ENCODE data around the gene PGAP6. TPM values are rescaled to one million over a fixed set of nuclear protein-coding genes. Genes with fewer than 3 reads are reported as not detected.

PGAP6 gene
- total and polyA plus RNA-seq, 2 of the 8 experiments (the other 6 are each of a cell fraction or from before 2014, with no cell fraction given), result 86.8 to 364 TPM

DNA sequence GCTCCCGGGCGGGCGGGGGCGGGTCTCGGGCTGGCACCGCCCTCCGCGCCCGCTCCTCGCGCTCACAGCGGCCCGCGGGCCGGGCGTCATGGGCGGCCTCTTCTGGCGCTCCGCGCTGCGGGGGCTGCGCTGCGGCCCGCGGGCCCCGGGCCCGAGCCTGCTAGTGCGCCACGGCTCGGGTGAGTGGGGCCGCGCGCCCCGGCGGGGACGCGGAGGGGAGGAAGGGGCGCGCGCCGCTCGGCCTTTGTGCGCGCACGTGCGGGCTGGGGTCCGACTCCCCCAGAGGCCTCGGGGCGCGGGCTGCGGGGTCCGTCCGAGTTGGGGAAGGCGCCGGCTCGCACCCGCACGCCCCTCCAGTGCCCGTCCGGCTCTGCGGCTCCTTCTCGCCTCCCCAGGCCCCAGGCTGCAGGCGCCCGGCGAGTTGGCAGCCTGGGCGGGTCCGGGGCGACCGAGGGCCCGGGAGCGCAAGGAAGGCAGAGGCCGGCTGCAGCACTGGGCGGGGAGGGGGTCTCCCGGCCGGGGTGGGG, 15.4 kb upstream of the PGAP6 start, which contains the start of gene NME4:
NME4 (plus strand) TSS at position 65 of the 527 bp plus-strand sequence; CDS start at position 89, 24 bp downstream.
- ChIA-PET CTCF (ENCODE audit: partially characterized antibody) (interaction anchor here (1.2 to 1.8 kb wide), 2 partner anchors 16 to 93 kb away, joined by 4 read pairs; no protein-coding TSS in a partner anchor), POLR2A (ENCODE audit: partially characterized antibody) (interaction anchor here (1.0 to 6.7 kb wide), 13 partner anchors 9 to 129 kb away, joined by 3 to 67 read pairs (median 4); partner anchors contain the start of genes MRPL28 and RAB11FIP3)
- H4K20me1 ChIP-seq (replicated peaks in 1 of 2; ENCODE audit: control insufficient read depth in 1 of 2, insufficient read depth in 2 of 2, low read length in 2 of 2), result peaks cover 2 to 21% of the 10 kb centered on the region in 2 experiments
- H3K4me2 ChIP-seq (ENCODE audit: insufficient read depth in 1 of 2, low read depth in 2 of 2, low read length in 2 of 2), result peak within 1 kb of the TSS; percentile 67 to 71
- H2AK5ac ChIP-seq (ENCODE audit: low read depth, low read length), result no peak within 1 kb of the TSS; the same call in 1 of the 2 replicates
- H3K79me2 ChIP-seq (ENCODE audit: control insufficient read depth in 1 of 2, insufficient read depth in 2 of 2, low read length in 2 of 2), result no peaks in the 10 kb centered on the region; a peak in 1 of 4 replicates
- H3K56ac ChIP-seq (replicated peaks; ENCODE audit: insufficient read length, low read depth, low read length), result no peak within 1 kb of the TSS
- peak within 1 kb of the TSS; percentile 74 for H4K91ac ChIP-seq (replicated peaks; ENCODE audit: insufficient read length, low read length)
- H2BK15ac ChIP-seq (ENCODE audit: low read length), result 0 out of 2 replicates have a peak within 1 kb of the TSS, but pooled peaks have one; percentile 3
- peak within 1 kb of the TSS; percentile 97 for H3K4ac ChIP-seq (replicated peaks; ENCODE audit: insufficient read length, low read depth, low read length)
- H3K4me1 ChIP-seq (replicated peaks in 1 of 4; ENCODE audit: control insufficient read depth in 3 of 4, insufficient read depth in 4 of 4, low read length in 3 of 4), result peaks cover 0 to 26% (median 13%) of the 10 kb centered on the region in 4 experiments; a peak in 6 of 7 replicates
- H3K9me3 ChIP-seq (ENCODE audit: insufficient read depth in 2 of 2, low read depth in 1 of 2, low read length in 1 of 2), result peaks cover 0 to under 1% of the 10 kb centered on the region in 2 experiments; a peak in 2 of 4 replicates
- H2BK5ac ChIP-seq (ENCODE audit: low read depth, low read length), result peak within 1 kb of the TSS; percentile 91
- peak within 1 kb of the TSS; percentile 52 to 91 (median 70) for H3K4me3 ChIP-seq (ENCODE audit: extremely low read depth in 1 of 4, insufficient read depth in 2 of 4, low read depth in 3 of 4, low read length in 4 of 4)
- no peak within 1 kb of the TSS for H2BK120ac ChIP-seq (replicated peaks; ENCODE audit: low read depth, low read length)
- H2AFZ ChIP-seq (ENCODE audit: low read length), result no peak within 1 kb of the TSS
- no peak within 1 kb of the TSS for H3K23ac ChIP-seq (ENCODE audit: insufficient read length)
- no peak within 1 kb of the TSS for H3K14ac ChIP-seq (ENCODE audit: insufficient read length)
- no peak within 1 kb of the TSS for H2BK20ac ChIP-seq (ENCODE audit: low read length)
- peaks cover 7 to 18% (median 14%) of the 10 kb centered on the region in 4 experiments; a peak in 6 of 8 replicates for H3K36me3 ChIP-seq (ENCODE audit: control insufficient read depth in 2 of 4, insufficient read depth in 4 of 4, low read length in 3 of 4)
- no peaks in the 10 kb centered on the region for H3K27me3 ChIP-seq (replicated peaks in 1 of 4; ENCODE audit: control insufficient read depth in 3 of 4, extremely low read depth in 1 of 4, insufficient read depth in 3 of 4, low read length in 3 of 4)
- peak within 1 kb of the TSS; percentile 68 to 95 (median 82); a peak in 5 of 7 replicates for H3K9ac ChIP-seq (replicated peaks in 1 of 4; ENCODE audit: extremely low read depth in 1 of 4, low read depth in 3 of 4, low read length in 3 of 4)
- H3K18ac ChIP-seq (ENCODE audit: extremely low read depth, low read length), result peak within 1 kb of the TSS; percentile 62
- 0 out of 2 replicates have a peak within 1 kb of the TSS, but pooled peaks have one; percentile 80 for H2BK12ac ChIP-seq (ENCODE audit: low read depth, low read length)
- H3K27ac ChIP-seq (ENCODE audit: low read depth, low read length), result peak within 1 kb of the TSS; percentile 90
- peak within 1 kb of the TSS; percentile 57 for H4K5ac ChIP-seq (ENCODE audit: insufficient read length, low read depth, low read length)
- FAIRE-seq, result no peak
- 3% methylated on average over 33 of the region's 75 CpGs; no CpG with 5 or more reads in 1 of the 2 experiments for WGBS, 2 experiments (ENCODE audit: extremely low coverage in 1 of 2, insufficient coverage in 1 of 2, insufficient read length in 1 of 2, insufficient replicate concordance in 2 of 2, low coverage in 1 of 2, low lambda C conversion rate in 2 of 2, missing lambda C conversion rate in 1 of 2)
- H3K79me1 ChIP-seq (ENCODE audit: low read depth, low read length), result no peaks in the 10 kb centered on the region; the same call in 1 of the 2 replicates
- TF ChIP-seq, protein P1, sequence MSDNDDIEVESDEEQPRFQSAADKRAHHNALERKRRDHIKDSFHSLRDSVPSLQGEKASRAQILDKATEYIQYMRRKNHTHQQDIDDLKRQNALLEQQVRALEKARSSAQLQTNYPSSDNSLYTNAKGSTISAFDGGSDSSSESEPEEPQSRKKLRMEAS (IDR thresholded peaks at IDR 0.05), result peak; percentile 74
- TF ChIP-seq POLR2A (IDR thresholded peaks at IDR 0.05; ENCODE audit: control extremely low read depth in 1 of 2, low read depth in 2 of 2, low read length in 2 of 2) (peak in 1 of 2 experiments; percentile 61; a peak in 1 of 3 replicates), POLR2AphosphoS5 (IDR thresholded peaks at IDR 0.05; ENCODE audit: low read depth, low read length) (peak; percentile 56), PHF8 (conservative IDR thresholded peaks at IDR 0.05; ENCODE audit: low read depth, low read length) (peak; percentile 77), TAF7 (optimal IDR thresholded peaks at IDR 0.05; ENCODE audit: borderline replicate concordance, low read depth, low read length) (peak; percentile 48), TAF1 (IDR thresholded peaks at IDR 0.05; ENCODE audit: low read depth, low read length) (peak; percentile 66), CEBPB (IDR thresholded peaks at IDR 0.05; ENCODE audit: low read depth, low read length) (no peak), POU5F1 (IDR thresholded peaks at IDR 0.05; ENCODE audit: low read depth, low read length) (no peak)
- DNase-seq (ENCODE audit: low read depth in 1 of 2, low spot score in 2 of 2), result peak in 1 of 2 experiments; percentile 73
- peaks cover 5% of the 10 kb centered on the region for H3K23me2 ChIP-seq (ENCODE audit: low read depth, low read length)
- H4K8ac ChIP-seq (ENCODE audit: extremely low read depth, insufficient read depth, low read length), result peak within 1 kb of the TSS; percentile 96

All from H1 (cell line).